Osteocyte (in vitro differentiated cells): ENCODE data around the gene SLC16A8. TPM values are rescaled to one million over a fixed set of nuclear protein-coding genes. Genes with fewer than 3 reads are reported as not detected.

ENCODE experiments used
- DNase-seq: peaks from one replicate; pipeline ENCODE4 v3.0.0; 2021; ENCODE audit warnings: mixed read lengths; ENCODE audit not compliant: unreplicated experiment; ENCODE audit errors: extremely low spot score
- H3K27ac Mint-ChIP-seq: one replicate; pipeline ENCODE4 v1.8.0; 2021; ENCODE audit warnings: mild to moderate bottlenecking, mixed read lengths; ENCODE audit not compliant: unreplicated experiment
- H3K27me3 Mint-ChIP-seq: one replicate; pipeline ENCODE4 v1.8.0; 2021; ENCODE audit warnings: mixed read lengths; ENCODE audit not compliant: unreplicated experiment
- H3K36me3 Mint-ChIP-seq: one replicate; pipeline ENCODE4 v1.8.0; 2021; ENCODE audit warnings: mixed read lengths; ENCODE audit not compliant: unreplicated experiment
- H3K4me1 Mint-ChIP-seq: one replicate; pipeline ENCODE4 v1.8.0; 2021; ENCODE audit warnings: mixed read lengths; ENCODE audit not compliant: unreplicated experiment
- H3K4me3 Mint-ChIP-seq: one replicate; pipeline ENCODE4 v1.8.0; 2021; ENCODE audit warnings: mild to moderate bottlenecking, moderate library complexity, mixed read lengths; ENCODE audit not compliant: unreplicated experiment
- H3K9me3 Mint-ChIP-seq: one replicate; pipeline ENCODE4 v1.8.0; 2021; ENCODE audit warnings: mixed read lengths; ENCODE audit not compliant: unreplicated experiment
- CTCF ChIP-seq: fragments of 200-600 bp; sonication (generic); IDR thresholded peaks from 2 replicates; pipeline ENCODE4 v1.5.0; 2021; ENCODE audit warnings: antibody characterized with exemption, mild to moderate bottlenecking, moderate library complexity
- long read RNA-seq: library from polyadenylated mRNA; unstranded; transcript quantifications from one replicate; pipeline ENCODE4 v2.0.0, GENCODE V29; 2021
- total RNA-seq: library from RNA; stranded (reverse); gene quantifications from 2 replicates; pipeline ENCODE4 v1.2.1, GENCODE V29; 2021

Gene SLC16A8
- total RNA-seq, result not detected in 2 replicates
- long read RNA-seq, result 0 reads

GRCh38 chr22:38083931-38084631 is at the start of gene SLC16A8:
TSS of gene SLC16A8 (minus strand) at chr22:38084184. CDS start at chr22:38082873, 1,311 bp downstream.
- Mint-ChIP-seq H3K4me1 (no peaks in the 10 kb centered on the region), H3K4me3 (no peak within 1 kb of the TSS), H3K27ac (no peak within 1 kb of the TSS), H3K36me3 (no peaks in the 10 kb centered on the region), H3K9me3 (no peaks in the 10 kb centered on the region), H3K27me3 (no peaks in the 10 kb centered on the region)
- no peak for TF ChIP-seq CTCF
- DNase-seq, result no peak

- Mint-ChIP-seq H3K4me1 (peaks cover 12% of the 10 kb centered on the region), H3K27ac (no peak overlapping the region), H3K36me3 (peaks cover 19% of the 10 kb centered on the region), H3K27me3 (no peaks in the 10 kb centered on the region), H3K4me3 (no peak overlapping the region), H3K9me3 (no peaks in the 10 kb centered on the region)
- no peak for DNase-seq
- TF ChIP-seq CTCF, result no peak
Measured at GRCh38 chr22:38133331-38133730, 49.3 kb upstream of the SLC16A8 start.

GRCh38 chr22:38132794-38133193 is 48.8 kb upstream of the SLC16A8 start:
- H3K27ac Mint-ChIP-seq, result no peak overlapping the region
- no peak for TF ChIP-seq CTCF
- DNase-seq, result no peak
- H3K36me3 Mint-ChIP-seq, result peaks cover 17% of the 10 kb centered on the region
- no peaks in the 10 kb centered on the region for H3K9me3 Mint-ChIP-seq
- no peak overlapping the region for H3K4me3 Mint-ChIP-seq
- H3K27me3 Mint-ChIP-seq, result no peaks in the 10 kb centered on the region
- peaks cover 12% of the 10 kb centered on the region for H3K4me1 Mint-ChIP-seq

- Mint-ChIP-seq H3K4me3 (no peak overlapping the region), H3K27me3 (no peaks in the 10 kb centered on the region), H3K4me1 (peaks cover 12% of the 10 kb centered on the region), H3K9me3 (no peaks in the 10 kb centered on the region), H3K27ac (no peak overlapping the region), H3K36me3 (peaks cover 17% of the 10 kb centered on the region)
- TF ChIP-seq CTCF, result no peak
- DNase-seq, result no peak
Measured at GRCh38 chr22:38132136-38132535, 48.2 kb upstream of the SLC16A8 start.

GRCh38 chr22:38131399-38131798 is 47.4 kb upstream of the SLC16A8 start:
- H3K4me3 Mint-ChIP-seq, result no peak overlapping the region
- no peak for TF ChIP-seq CTCF
- no peaks in the 10 kb centered on the region for H3K27me3 Mint-ChIP-seq
- H3K27ac Mint-ChIP-seq, result no peak overlapping the region
- DNase-seq, result no peak
- H3K9me3 Mint-ChIP-seq, result no peaks in the 10 kb centered on the region
- H3K36me3 Mint-ChIP-seq, result peaks cover 20% of the 10 kb centered on the region
- peaks cover 12% of the 10 kb centered on the region for H3K4me1 Mint-ChIP-seq
